Omental fat pad (tissue), 4 donors: ENCODE data around the gene ARHGAP12. TPM values are rescaled to one million over a fixed set of nuclear protein-coding genes. Genes with fewer than 3 reads are reported as not detected.

Source experiments
- ATAC-seq: fragments of 150-250 bp; one replicate; pipeline ENCODE4 v1.9.1; 2016; ENCODE audit warnings: mild to moderate bottlenecking, moderate library complexity; ENCODE audit not compliant: low FRiP score
- DNase-seq: peaks from one replicate; pipeline ENCODE4 v3.0.0-alpha.2; 2019; ENCODE audit warnings: low spot score
- total RNA-seq, 4 donors: library from RNA; depleted of rRNA; stranded (reverse); fragments of >200 nt; gene quantifications; one replicate each; pipeline ENCODE4 v1.1.0, GENCODE V29; 2016
- TF ChIP-seq, protein P1 (sequence below), 3 donors: fragments of 450-650 bp; IDR thresholded peaks; one replicate each; pipeline ENCODE4 v1.5.1; 2016 to 2017; ENCODE audit warnings: antibody characterized with exemption in 3 of 3, mild to moderate bottlenecking in 3 of 3, moderate library complexity in 2 of 3

ARHGAP12 gene
- total RNA-seq, 4 donors from 2014 or later, result 20.4 to 47.4 (median 33.1) TPM

GRCh38 chr10:31912898-31913850, 15.5 kb downstream of the ARHGAP12 start:
- ATAC-seq (no peak), DNase-seq (no peak)
- TF ChIP-seq, protein P1, sequence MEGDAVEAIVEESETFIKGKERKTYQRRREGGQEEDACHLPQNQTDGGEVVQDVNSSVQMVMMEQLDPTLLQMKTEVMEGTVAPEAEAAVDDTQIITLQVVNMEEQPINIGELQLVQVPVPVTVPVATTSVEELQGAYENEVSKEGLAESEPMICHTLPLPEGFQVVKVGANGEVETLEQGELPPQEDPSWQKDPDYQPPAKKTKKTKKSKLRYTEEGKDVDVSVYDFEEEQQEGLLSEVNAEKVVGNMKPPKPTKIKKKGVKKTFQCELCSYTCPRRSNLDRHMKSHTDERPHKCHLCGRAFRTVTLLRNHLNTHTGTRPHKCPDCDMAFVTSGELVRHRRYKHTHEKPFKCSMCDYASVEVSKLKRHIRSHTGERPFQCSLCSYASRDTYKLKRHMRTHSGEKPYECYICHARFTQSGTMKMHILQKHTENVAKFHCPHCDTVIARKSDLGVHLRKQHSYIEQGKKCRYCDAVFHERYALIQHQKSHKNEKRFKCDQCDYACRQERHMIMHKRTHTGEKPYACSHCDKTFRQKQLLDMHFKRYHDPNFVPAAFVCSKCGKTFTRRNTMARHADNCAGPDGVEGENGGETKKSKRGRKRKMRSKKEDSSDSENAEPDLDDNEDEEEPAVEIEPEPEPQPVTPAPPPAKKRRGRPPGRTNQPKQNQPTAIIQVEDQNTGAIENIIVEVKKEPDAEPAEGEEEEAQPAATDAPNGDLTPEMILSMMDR (IDR thresholded peaks at IDR 0.05), result no peak

DNA sequence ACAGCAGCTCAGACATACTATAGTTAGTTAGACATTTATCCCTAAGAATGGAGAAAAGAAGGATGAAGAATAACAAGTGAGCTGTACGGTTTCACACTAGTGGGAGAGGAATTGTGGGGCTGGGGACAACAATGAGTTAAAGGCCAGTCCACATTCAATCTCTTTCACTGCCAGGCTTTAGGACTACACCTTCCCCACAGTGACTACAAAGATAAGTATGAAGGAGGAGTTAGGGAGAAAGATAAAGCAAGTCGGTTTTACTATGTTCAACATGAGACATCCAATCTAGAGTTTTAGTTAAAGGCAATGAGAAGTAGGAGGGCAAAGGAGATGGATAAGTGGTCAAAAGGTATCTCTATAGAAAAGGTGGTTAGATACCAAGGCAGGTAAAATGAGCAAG, 16.3 kb downstream of the ARHGAP12 start:
- ATAC-seq (no peak), DNase-seq (no peak)
- TF ChIP-seq, protein P1 (IDR thresholded peaks at IDR 0.05), result no peak

GRCh38 chr10:31910016-31910415, 18.6 kb downstream of the ARHGAP12 start:
- TF ChIP-seq, protein P1 (IDR thresholded peaks at IDR 0.05), result no peak
- ATAC-seq (no peak), DNase-seq (no peak)

DNA sequence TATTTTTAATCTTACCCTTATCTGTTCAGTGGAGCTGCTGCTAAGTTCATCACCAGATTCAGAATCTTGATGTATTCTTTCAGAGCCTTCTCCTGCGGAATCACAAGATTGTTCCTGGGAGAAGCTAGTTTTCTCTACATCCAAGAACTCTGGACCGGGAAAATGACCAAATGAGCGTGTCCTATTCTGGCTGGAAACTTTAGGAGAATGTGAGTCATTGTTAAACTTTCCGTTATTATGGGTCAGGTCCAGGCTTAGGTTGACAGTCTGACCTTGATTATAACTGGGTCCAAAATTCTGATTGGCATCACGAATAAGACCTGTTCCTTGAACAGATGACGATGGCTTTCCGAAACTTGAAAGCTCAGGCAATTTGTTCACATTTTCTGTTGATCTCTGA, 20.5 kb downstream of the ARHGAP12 start:
- no peak for DNase-seq
- TF ChIP-seq, protein P1 (IDR thresholded peaks at IDR 0.05), result no peak
- ATAC-seq, result no peak

DNA sequence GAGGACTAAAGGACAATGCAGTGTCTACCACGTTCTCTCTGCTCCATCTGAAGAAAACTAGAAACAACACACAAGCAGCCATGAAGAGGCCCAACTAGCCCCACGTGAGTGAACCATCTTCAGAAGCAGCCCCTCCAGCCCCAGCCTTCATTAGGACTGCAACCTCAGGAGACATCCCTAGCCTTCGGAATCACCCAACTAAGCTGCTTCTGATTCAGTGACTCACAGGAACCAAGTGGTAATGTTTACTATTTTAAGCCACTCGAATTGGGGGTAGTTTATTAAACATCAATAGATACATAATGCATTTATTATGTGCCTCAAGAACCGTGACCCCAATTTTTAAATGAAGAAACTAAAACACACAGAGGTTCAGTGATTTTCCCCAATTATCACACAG, 22.6 kb downstream of the ARHGAP12 start:
- ATAC-seq (no peak), DNase-seq (no peak)
- TF ChIP-seq, protein P1 (IDR thresholded peaks at IDR 0.05), result no peak

DNA sequence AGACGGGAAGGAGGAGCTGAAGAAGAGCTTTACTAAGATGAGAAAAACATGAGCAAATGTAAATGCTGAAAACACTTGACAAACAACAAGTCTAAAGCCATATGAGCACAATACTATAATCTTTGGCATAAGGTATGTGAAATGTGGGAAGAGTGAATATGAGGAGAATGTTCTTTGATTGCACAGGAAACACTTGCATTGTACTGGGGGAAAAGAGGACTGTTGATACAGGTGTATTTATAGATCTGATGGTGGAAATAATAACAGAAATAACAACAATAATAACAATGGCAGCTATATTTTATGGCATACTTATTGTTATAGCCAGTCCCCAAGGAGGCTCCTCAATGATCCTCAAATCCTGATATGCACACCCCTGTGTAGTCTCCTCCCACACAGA, 23.0 kb downstream of the ARHGAP12 start:
- TF ChIP-seq, protein P1 (IDR thresholded peaks at IDR 0.05), result no peak
- ATAC-seq (no peak), DNase-seq (no peak)

DNA sequence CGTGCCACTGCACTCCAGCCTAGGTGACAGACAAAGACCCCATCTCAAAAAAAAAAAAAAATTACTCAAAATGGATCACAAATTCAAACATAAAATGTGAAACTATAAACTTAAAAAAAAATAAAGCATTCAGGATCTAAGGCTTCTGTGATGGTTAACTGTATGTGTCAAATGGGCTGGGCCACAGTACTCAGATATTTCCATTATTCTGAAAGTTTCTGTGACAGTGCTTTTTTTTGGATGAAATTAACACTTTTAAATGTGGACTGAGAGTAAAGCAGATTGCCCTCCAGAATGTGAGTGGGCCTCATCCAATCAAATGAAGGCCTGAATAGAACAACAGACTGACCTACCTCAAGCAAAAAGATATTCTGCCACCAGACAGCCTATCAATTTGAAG, 26.0 kb downstream of the ARHGAP12 start:
- TF ChIP-seq, protein P1 (IDR thresholded peaks at IDR 0.05), result no peak
- ATAC-seq (no peak), DNase-seq (no peak)
